PC-3 (cell line): ENCODE measurements around the gene AKR1C8. TPM values are rescaled to one million over a fixed set of nuclear protein-coding genes. Genes with fewer than 3 reads are reported as not detected.
"Not testable (repeated sequence)": the region's sequence is repeated elsewhere in the genome, so short reads cannot be mapped to it uniquely, and the experiment has no call there.

ENCODE experiments used
- ATAC-seq: fragments of 200-7000 bp; cut with Tn5 transposase; 2 replicates; pipeline ENCODE4 v1.9.1; 2020; ENCODE audit warnings: mild to moderate bottlenecking, moderate library complexity
- BruUV-seq: library from RNA; stranded (reverse); fragments of 400-500 nt; replicated peaks from 2 replicates; lab custom pipeline; 2021; lab: Mats Ljungman, UMichigan
- CTCF ChIA-PET: fragments of 300-600 bp; sonication (Branson Sonifier 250); formaldehyde crosslinking; loops from one replicate; lab custom pipeline; 2022; ENCODE audit warnings: antibody characterized with exemption; lab: Charles Lee
- POLR2A ChIA-PET: fragments of 300-600 bp; sonication (Branson Sonifier 250); formaldehyde crosslinking; loops from one replicate; lab custom pipeline; 2022; ENCODE audit warnings: antibody characterized with exemption; ENCODE audit not compliant: unreplicated experiment; lab: Charles Lee
- DNase-seq: peaks from one replicate; pipeline ENCODE4 v3.0.0-alpha.2; 2015
- H2AFZ ChIP-seq: fragments of 300-600 bp; sonication (generic); 2 replicates; pipeline ENCODE4 v1.6.0; 2016; ENCODE audit warnings: antibody characterized with exemption, low read length
- H3F3A ChIP-seq: fragments of 300-600 bp; sonication (generic); one replicate; pipeline ENCODE4 v1.6.0; 2017; ENCODE audit warnings: antibody characterized with exemption, low read length, control low read depth, mild to moderate bottlenecking; ENCODE audit not compliant: unreplicated experiment
- H3K27ac ChIP-seq: fragments of 300-600 bp; sonication (generic); 2 replicates; pipeline ENCODE4 v1.5.1; 2016; ENCODE audit warnings: mild to moderate bottlenecking, low read length
- H3K27me3 ChIP-seq: fragments of 300-600 bp; sonication (generic); 2 replicates; pipeline ENCODE4 v1.6.1; 2016; ENCODE audit warnings: low read length, mixed read lengths
- H3K36me3 ChIP-seq: fragments of 300-600 bp; sonication (generic); 2 replicates; pipeline ENCODE4 v1.6.1; 2016; ENCODE audit warnings: low read depth, mixed run types, low read length, mixed read lengths
- H3K4me1 ChIP-seq: fragments of 300-600 bp; sonication (generic); 2 replicates; pipeline ENCODE4 v1.5.1; 2016; ENCODE audit warnings: low read length; ENCODE audit not compliant: insufficient read depth
- H3K4me2 ChIP-seq: fragments of 300-600 bp; sonication (generic); 2 replicates; pipeline ENCODE4 v1.6.0; 2016; ENCODE audit warnings: low read length
- H3K4me3 ChIP-seq: fragments of 300-600 bp; sonication (generic); 2 replicates; pipeline ENCODE4 v1.5.1; 2016; ENCODE audit warnings: mild to moderate bottlenecking, low read length, mixed read lengths
- H3K79me2 ChIP-seq: fragments of 300-600 bp; sonication (generic); 2 replicates; pipeline ENCODE4 v1.6.1; 2017; ENCODE audit warnings: low read length, mixed read lengths
- H3K9ac ChIP-seq: fragments of 300-600 bp; sonication (generic); 2 replicates; pipeline ENCODE4 v1.6.0; 2016; ENCODE audit warnings: mild to moderate bottlenecking, low read length
- H3K9me2 ChIP-seq: fragments of 300-600 bp; sonication (generic); replicated peaks from 2 replicates; pipeline ENCODE4 v1.6.1; 2016; ENCODE audit warnings: mixed run types, low read length, mixed read lengths
- H3K9me3 ChIP-seq: fragments of 300-600 bp; sonication (generic); 2 replicates; pipeline ENCODE4 v1.6.1; 2016; ENCODE audit warnings: low read length, mixed read lengths
- H4K20me1 ChIP-seq: fragments of 300-600 bp; sonication (generic); 2 replicates; pipeline ENCODE4 v1.6.1; 2016; ENCODE audit warnings: low read length, mixed read lengths
- EZH2 ChIP-seq: fragments of 300-600 bp; sonication (generic); IDR thresholded peaks from one replicate; pipeline ENCODE4 v1.6.1; 2017; ENCODE audit warnings: antibody characterized with exemption, mild to moderate bottlenecking, low read length; ENCODE audit not compliant: unreplicated experiment
- EZH2phosphoT487 ChIP-seq: fragments of 300-600 bp; sonication (generic); IDR thresholded peaks from 2 replicates; pipeline ENCODE4 v1.6.1; 2018; ENCODE audit warnings: mild to moderate bottlenecking, antibody characterized with exemption, low read length, borderline replicate concordance
- intact Hi-C: fragments of 100-400 bp; cut with micrococcal nuclease; formaldehyde crosslinking; loops from 2 replicates; pipeline ENCODE4 v1.9.0; 2023
- total RNA-seq: library from RNA; depleted of rRNA; stranded (reverse); fragments of >200 nt; gene quantifications from 2 replicates; pipeline ENCODE4 v1.2.3, GENCODE V29; 2014
- TF ChIP-seq, protein P1 (sequence below): fragments of 300-600 bp; sonication (generic); conservative IDR thresholded peaks from 2 replicates; pipeline ENCODE4 v1.5.1; 2017; ENCODE audit warnings: antibody characterized with exemption, low read depth, mild to moderate bottlenecking, low read length

The AKR1C8 gene
- total RNA-seq, 1 experiment from 2014 or later: not detected

DNA sequence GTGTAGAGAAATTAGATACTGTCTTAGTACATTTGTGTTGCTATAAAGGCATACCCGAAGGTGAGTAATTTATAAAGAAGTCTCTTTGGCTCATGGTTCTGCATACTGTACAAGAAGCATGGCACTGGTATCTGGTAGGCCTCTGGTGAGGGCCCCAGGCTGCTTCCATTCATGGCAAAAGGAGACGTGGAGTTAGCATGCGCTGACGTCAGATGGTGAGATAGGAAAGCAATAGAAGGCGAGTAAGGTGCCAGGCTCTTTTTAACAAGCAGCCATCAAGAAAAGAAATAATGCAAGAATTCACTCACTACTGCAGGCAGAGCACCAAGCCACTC, 38.1 kb downstream of the AKR1C8 start:
- Histone ChIP-seq H3K4me1 (no peaks in the 10 kb centered on the region), H2AFZ (no peak overlapping the region), H3K27ac (no peak overlapping the region), H3F3A (no peaks in the 10 kb centered on the region), H3K4me2 (no peak overlapping the region), H3K79me2 (no peaks in the 10 kb centered on the region), H3K27me3 (no peaks in the 10 kb centered on the region), H3K9me2 (no peaks in the 10 kb centered on the region), H3K4me3 (no peak overlapping the region), H3K9me3 (no peaks in the 10 kb centered on the region), H3K9ac (no peak overlapping the region), H3K36me3 (no peaks in the 10 kb centered on the region), H4K20me1 (no peaks in the 10 kb centered on the region)
- ChIA-PET CTCF (no interaction called here), POLR2A (no interaction called here)
- ATAC-seq (no peak), DNase-seq (no peak)
- no TSS peak for BruUV-seq
- intact Hi-C loops: no loop called here
- TF ChIP-seq EZH2phosphoT487: no peak
- TF ChIP-seq EZH2: no peak
- TF ChIP-seq, protein P1, sequence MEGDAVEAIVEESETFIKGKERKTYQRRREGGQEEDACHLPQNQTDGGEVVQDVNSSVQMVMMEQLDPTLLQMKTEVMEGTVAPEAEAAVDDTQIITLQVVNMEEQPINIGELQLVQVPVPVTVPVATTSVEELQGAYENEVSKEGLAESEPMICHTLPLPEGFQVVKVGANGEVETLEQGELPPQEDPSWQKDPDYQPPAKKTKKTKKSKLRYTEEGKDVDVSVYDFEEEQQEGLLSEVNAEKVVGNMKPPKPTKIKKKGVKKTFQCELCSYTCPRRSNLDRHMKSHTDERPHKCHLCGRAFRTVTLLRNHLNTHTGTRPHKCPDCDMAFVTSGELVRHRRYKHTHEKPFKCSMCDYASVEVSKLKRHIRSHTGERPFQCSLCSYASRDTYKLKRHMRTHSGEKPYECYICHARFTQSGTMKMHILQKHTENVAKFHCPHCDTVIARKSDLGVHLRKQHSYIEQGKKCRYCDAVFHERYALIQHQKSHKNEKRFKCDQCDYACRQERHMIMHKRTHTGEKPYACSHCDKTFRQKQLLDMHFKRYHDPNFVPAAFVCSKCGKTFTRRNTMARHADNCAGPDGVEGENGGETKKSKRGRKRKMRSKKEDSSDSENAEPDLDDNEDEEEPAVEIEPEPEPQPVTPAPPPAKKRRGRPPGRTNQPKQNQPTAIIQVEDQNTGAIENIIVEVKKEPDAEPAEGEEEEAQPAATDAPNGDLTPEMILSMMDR: no peak

DNA sequence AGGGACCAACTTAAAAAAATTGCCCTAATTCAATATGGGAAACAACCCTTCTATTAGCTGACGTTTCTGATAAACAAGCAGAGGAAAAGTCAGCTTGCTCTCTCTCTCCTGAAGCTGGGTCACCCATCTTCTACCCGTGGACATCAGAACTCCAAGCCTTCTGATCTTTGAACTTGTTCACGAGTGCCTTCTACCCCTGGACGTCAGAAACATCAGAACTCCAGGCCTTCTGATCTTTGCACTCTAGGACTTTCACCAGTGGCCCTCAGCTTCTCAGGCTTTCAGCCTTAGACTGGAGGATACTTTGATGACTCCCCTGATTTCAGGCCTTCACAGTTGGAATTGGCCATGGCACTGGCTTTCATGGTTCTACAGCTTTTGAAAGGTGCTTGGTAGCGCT, 41.8 kb downstream of the AKR1C8 start:
- H2AFZ ChIP-seq: no peak overlapping the region
- H3K27me3 ChIP-seq: no peaks in the 10 kb centered on the region
- H3F3A ChIP-seq: no peaks in the 10 kb centered on the region
- ChIA-PET POLR2A (no interaction called here), CTCF (no interaction called here)
- TF ChIP-seq, protein P1: no peak
- no peak for TF ChIP-seq EZH2
- no peak for TF ChIP-seq EZH2phosphoT487
- no peaks in the 10 kb centered on the region for H3K79me2 ChIP-seq
- no peak overlapping the region for H3K9ac ChIP-seq
- H4K20me1 ChIP-seq: no peaks in the 10 kb centered on the region
- intact Hi-C loops: no loop called here
- H3K9me2 ChIP-seq: no peaks in the 10 kb centered on the region
- ATAC-seq: no peak
- H3K9me3 ChIP-seq: no peaks in the 10 kb centered on the region
- no peak overlapping the region for H3K4me3 ChIP-seq
- DNase-seq: no peak
- BruUV-seq: no TSS peak
- no peak overlapping the region for H3K27ac ChIP-seq
- no peak overlapping the region for H3K4me2 ChIP-seq
- no peaks in the 10 kb centered on the region for H3K4me1 ChIP-seq
- H3K36me3 ChIP-seq: no peaks in the 10 kb centered on the region

DNA sequence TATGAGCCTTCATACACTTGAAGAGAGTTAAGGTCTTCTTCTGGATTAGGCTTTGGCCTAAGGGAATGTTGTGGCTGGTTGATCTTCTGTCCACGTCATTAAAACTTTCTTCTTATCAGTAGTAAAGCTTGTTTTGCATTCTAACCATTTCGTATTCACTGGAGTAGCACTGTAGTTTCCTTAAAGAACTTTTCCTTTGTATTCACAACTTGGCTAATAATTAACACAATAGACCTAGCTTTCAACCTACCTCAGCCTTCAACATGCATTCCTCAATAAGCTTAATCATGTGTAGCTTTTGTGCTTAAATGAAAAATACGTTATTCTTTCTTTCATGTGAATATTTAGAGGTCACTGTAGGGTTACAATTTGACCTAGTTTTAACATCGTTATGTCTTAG, 42.8 kb downstream of the AKR1C8 start:
- DNase-seq: no peak
- no peak overlapping the region for H3K9ac ChIP-seq
- H3K4me1 ChIP-seq: no peaks in the 10 kb centered on the region
- CTCF ChIA-PET: no interaction called here
- no TSS peak for BruUV-seq
- no peaks in the 10 kb centered on the region for H3K9me2 ChIP-seq
- ATAC-seq: no peak
- POLR2A ChIA-PET: no interaction called here
- no peak overlapping the region for H3K4me2 ChIP-seq
- H3F3A ChIP-seq: no peaks in the 10 kb centered on the region
- intact Hi-C loops: no loop called here
- H3K9me3 ChIP-seq: no peaks in the 10 kb centered on the region
- no peaks in the 10 kb centered on the region for H3K36me3 ChIP-seq
- H3K79me2 ChIP-seq: no peaks in the 10 kb centered on the region
- H3K4me3 ChIP-seq: no peak overlapping the region
- no peak overlapping the region for H3K27ac ChIP-seq
- no peak overlapping the region for H2AFZ ChIP-seq
- H4K20me1 ChIP-seq: no peaks in the 10 kb centered on the region
- H3K27me3 ChIP-seq: no peaks in the 10 kb centered on the region
- TF ChIP-seq, protein P1: no peak
- TF ChIP-seq EZH2phosphoT487 (no peak), EZH2 (no peak)

DNA sequence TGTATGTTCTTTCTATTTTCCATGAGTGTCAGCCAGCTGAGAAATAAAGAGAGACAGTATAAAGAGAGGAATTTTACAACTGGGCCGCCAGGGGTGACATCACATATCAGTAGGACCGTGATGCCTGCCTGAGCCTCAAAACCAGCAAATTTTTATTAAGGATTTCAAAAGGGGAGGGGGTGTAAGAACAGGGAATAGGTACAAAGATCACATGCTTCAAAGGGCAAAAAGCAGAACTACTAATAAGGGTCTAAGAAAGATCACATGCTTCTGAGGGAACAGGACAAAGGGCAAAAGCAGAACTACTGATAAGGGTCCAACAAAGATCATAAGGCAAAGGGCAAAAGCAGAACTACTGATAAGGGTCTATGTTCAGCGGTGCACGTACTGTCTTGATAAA, 47.3 kb downstream of the AKR1C8 start:
- H3F3A ChIP-seq, H3K27ac ChIP-seq, H3K9ac ChIP-seq, H3K79me2 ChIP-seq, H3K27me3 ChIP-seq, ATAC-seq, H3K9me3 ChIP-seq, intact Hi-C loops, CTCF ChIA-PET, H3K9me2 ChIP-seq, H3K36me3 ChIP-seq, DNase-seq, H2AFZ ChIP-seq, POLR2A ChIA-PET, H3K4me1 ChIP-seq, H3K4me2 ChIP-seq, BruUV-seq, H3K4me3 ChIP-seq, H4K20me1 ChIP-seq: not testable (repeated sequence)
